GM12872 (cell line): ENCODE data around the gene MAST4.

Experiments
- CTCF ChIP-seq: IDR thresholded peaks from 3 replicates; pipeline ENCODE4 v1.5.1; 2011; ENCODE audit warnings: low read depth, mild to moderate bottlenecking, low read length, moderate library complexity; ENCODE audit not compliant: insufficient read depth

The MAST4 gene

GRCh38 chr5:67178085-67178484 lies 581.9 kb downstream of the MAST4 start:
- TF ChIP-seq CTCF: no peak

GRCh38 chr5:67178966-67179365 lies 582.8 kb downstream of the MAST4 start:
- no peak for TF ChIP-seq CTCF

GRCh38 chr5:67179697-67180361 lies 583.6 kb downstream of the MAST4 start:
- TF ChIP-seq CTCF: no peak

- no peak for TF ChIP-seq CTCF
These were observed 585.5 kb downstream of the MAST4 start for GRCh38 chr5:67181648-67182221.

GRCh38 chr5:67182301-67182790 lies 586.2 kb downstream of the MAST4 start:
- no peak for TF ChIP-seq CTCF

GRCh38 chr5:67183859-67184258 lies 587.7 kb downstream of the MAST4 start:
- TF ChIP-seq CTCF: no peak

GRCh38 chr5:67187006-67187715 lies 591.0 kb downstream of the MAST4 start:
- TF ChIP-seq CTCF: no peak
